ENCODE measurements around the gene ITGA2B. TPM values are rescaled to one million over a fixed set of nuclear protein-coding genes. Genes with fewer than 3 reads are reported as not detected.

Gene ITGA2B
- total and polyA plus RNA-seq, 2 of the 13 experiments (the other 11 are each of a cell fraction or from before 2014, with no cell fraction given), result 0.38 to 1.1 TPM

GRCh38 chr17:44324571-44325275 lies 64.7 kb downstream of the ITGA2B start, which contains the start of gene SLC25A39 (continued):
- TF ChIP-seq TEF (CRISPR knock-in tag; IDR thresholded peaks at IDR 0.05) (0 out of 2 replicates have a peak, but pooled peaks have one; percentile 39), U2AF1 (optimal IDR thresholded peaks at IDR 0.05; ENCODE audit: low read depth, low read length) (no peak), ZNF710 (CRISPR knock-in tag; IDR thresholded peaks at IDR 0.05; ENCODE audit: borderline replicate concordance) (no peak), ZNF318 (CRISPR knock-in tag; IDR thresholded peaks at IDR 0.05) (no peak), NFYC (CRISPR knock-in tag; IDR thresholded peaks at IDR 0.05) (no peak; the same call in 1 of the 2 replicates), HES4 (CRISPR knock-in tag; IDR thresholded peaks at IDR 0.05; ENCODE audit: borderline replicate concordance) (no peak; the same call in 1 of the 2 replicates), ZNF770 (CRISPR knock-in tag; IDR thresholded peaks at IDR 0.05) (peak; percentile 99), SNAI1 (CRISPR knock-in tag; IDR thresholded peaks at IDR 0.05; ENCODE audit: borderline replicate concordance) (no peak), ZNF878 (CRISPR knock-in tag; IDR thresholded peaks at IDR 0.05) (no peak), ZBTB43 (CRISPR knock-in tag; conservative IDR thresholded peaks at IDR 0.05) (0 out of 2 replicates have a peak, but pooled peaks have one; percentile 18), ZNF703 (CRISPR knock-in tag; IDR thresholded peaks at IDR 0.05; ENCODE audit: borderline replicate concordance) (no peak), DR1 (CRISPR knock-in tag; IDR thresholded peaks at IDR 0.05) (no peak; the same call in 1 of the 2 replicates), ZBTB21 (CRISPR knock-in tag; IDR thresholded peaks at IDR 0.05) (no peak)
